ENCODE results near the gene WNT3A. TPM values are rescaled to one million over a fixed set of nuclear protein-coding genes. Genes with fewer than 3 reads are reported as not detected.

The WNT3A gene
- total RNA-seq, 1 experiment from 2014 or later: 0.24 TPM

DNA sequence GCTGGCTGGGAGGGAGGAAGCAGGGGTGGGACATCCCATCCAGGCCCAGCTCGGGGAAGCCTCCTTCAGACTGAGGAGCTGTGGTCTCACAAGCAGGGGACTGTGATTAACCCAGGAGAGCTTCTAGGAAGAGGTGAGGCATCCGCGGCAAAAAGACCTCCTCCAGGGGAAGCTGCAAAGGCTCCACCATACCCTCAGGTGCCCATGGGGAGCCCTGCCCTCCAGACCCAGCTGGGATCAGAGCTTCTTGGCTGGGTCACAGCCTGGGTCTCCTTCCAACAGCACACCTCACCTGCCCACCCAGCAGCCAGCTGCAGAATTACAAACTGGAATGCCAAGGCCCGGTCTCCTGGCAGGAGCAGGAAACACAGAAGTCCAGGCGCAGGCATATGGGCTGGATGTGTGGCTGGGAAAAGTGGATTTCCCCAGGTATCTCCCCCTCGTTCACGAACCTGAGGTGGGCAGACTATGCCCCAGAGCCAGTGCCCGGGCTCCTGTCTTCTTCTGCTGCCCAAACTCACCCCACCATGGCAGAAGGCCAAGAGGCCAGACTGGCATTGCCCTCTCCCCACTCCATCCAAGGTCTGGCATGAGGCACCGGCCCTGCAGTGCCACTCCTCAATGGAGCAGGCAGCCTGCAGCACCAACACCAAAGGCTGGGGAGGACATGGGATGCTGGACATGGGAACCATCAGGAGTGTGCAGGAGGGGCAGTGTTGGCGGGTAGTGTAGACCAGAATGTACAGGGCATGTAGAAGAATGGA is 60.3 kb downstream of the WNT3A start:
- Histone ChIP-seq H3K36me3 (ENCODE audit: low read depth) (no peaks in the 10 kb centered on the region), H3K4me2 (no peak overlapping the region), H3K27me3 (ENCODE audit: insufficient read depth, low read depth) (peaks cover 10% of the 10 kb centered on the region; the same call in 1 of the 2 replicates), H3F3A (ENCODE audit: insufficient read depth, low read depth) (no peaks in the 10 kb centered on the region), H3K9me2 (ENCODE audit: insufficient read depth) (no peaks in the 10 kb centered on the region), H3K27ac (no peak overlapping the region), H2AFZ (no peak overlapping the region), H3K9me3 (ENCODE audit: insufficient read depth, low read depth) (no peaks in the 10 kb centered on the region), H3K4me1 (replicated peaks; ENCODE audit: insufficient read depth) (no peaks in the 10 kb centered on the region), H3K4me3 (no peak overlapping the region), H3K79me2 (ENCODE audit: low read depth) (no peaks in the 10 kb centered on the region), H4K20me1 (ENCODE audit: insufficient read depth) (no peaks in the 10 kb centered on the region)
- ChIA-PET CTCF (interaction anchor here (1.3 kb wide), 1 partner anchor 63 kb away, joined by 3 read pairs; no protein-coding TSS in a partner anchor), POLR2A (ENCODE audit: unreplicated experiment) (no interaction called here)
- intact Hi-C loops (cut with micrococcal nuclease; ENCODE audit: unreplicated experiment): no loop called here
- no TSS peak for BruUV-seq (replicated peaks)
- DNase-seq: no peak
- no peak for TF ChIP-seq CTCF (conservative IDR thresholded peaks at IDR 0.05)
- no peak for TF ChIP-seq EZH2 (IDR thresholded peaks at IDR 0.05; ENCODE audit: low read depth)

- Histone ChIP-seq H2AFZ (no peak overlapping the region), H3K27me3 (ENCODE audit: insufficient read depth, low read depth) (peaks cover 10% of the 10 kb centered on the region; the same call in 1 of the 2 replicates), H3K79me2 (ENCODE audit: low read depth) (no peaks in the 10 kb centered on the region), H3K4me2 (no peak overlapping the region), H3K9me3 (ENCODE audit: insufficient read depth, low read depth) (no peaks in the 10 kb centered on the region), H4K20me1 (ENCODE audit: insufficient read depth) (no peaks in the 10 kb centered on the region), H3K9me2 (ENCODE audit: insufficient read depth) (no peaks in the 10 kb centered on the region), H3K4me1 (replicated peaks; ENCODE audit: insufficient read depth) (no peaks in the 10 kb centered on the region), H3K36me3 (ENCODE audit: low read depth) (no peaks in the 10 kb centered on the region), H3K27ac (no peak overlapping the region), H3F3A (ENCODE audit: insufficient read depth, low read depth) (0 out of 2 replicates have a peak, but pooled peaks cover 6% of the 10 kb centered on the region), H3K4me3 (no peak overlapping the region)
- intact Hi-C loops (cut with micrococcal nuclease; ENCODE audit: unreplicated experiment): no loop called here
- TF ChIP-seq CTCF (conservative IDR thresholded peaks at IDR 0.05) (no peak), EZH2 (IDR thresholded peaks at IDR 0.05; ENCODE audit: low read depth) (no peak)
- ChIA-PET POLR2A (ENCODE audit: unreplicated experiment) (no interaction called here), CTCF (no interaction called here)
- no peak for DNase-seq
- BruUV-seq (replicated peaks): no TSS peak
Measured at GRCh38 chr1:228068359-228068758, 61.6 kb downstream of the WNT3A start.

DNA sequence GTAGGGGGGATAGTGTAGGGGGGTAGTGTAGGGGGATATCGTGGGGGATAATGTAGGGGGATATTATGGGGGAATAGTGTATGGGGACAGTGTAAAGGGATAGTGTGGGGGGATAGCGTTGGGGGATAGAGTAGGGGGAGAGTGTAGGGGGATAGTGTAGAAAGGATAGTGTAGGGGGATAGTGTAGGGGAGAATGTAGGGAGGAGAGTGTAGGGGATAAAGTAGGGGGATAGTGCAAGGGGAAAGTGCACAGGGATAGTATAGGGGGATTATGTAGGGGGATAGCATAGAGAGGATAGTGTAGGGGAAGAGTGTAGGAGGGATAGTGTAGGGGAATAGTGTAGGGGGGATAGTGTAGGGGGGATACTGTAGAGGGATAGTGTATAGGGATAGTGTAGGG is 63.4 kb downstream of the WNT3A start:
- no peak for DNase-seq
- Histone ChIP-seq H3K4me1 (replicated peaks; ENCODE audit: insufficient read depth) (no peaks in the 10 kb centered on the region), H3K4me3 (no peak overlapping the region), H3K9me2 (ENCODE audit: insufficient read depth) (no peaks in the 10 kb centered on the region), H2AFZ (no peak overlapping the region), H3F3A (ENCODE audit: insufficient read depth, low read depth) (0 out of 2 replicates have a peak, but pooled peaks cover 6% of the 10 kb centered on the region), H3K4me2 (no peak overlapping the region), H3K9me3 (ENCODE audit: insufficient read depth, low read depth) (no peaks in the 10 kb centered on the region), H3K36me3 (ENCODE audit: low read depth) (no peaks in the 10 kb centered on the region), H3K27me3 (ENCODE audit: insufficient read depth, low read depth) (peaks cover 10% of the 10 kb centered on the region; the same call in 1 of the 2 replicates), H4K20me1 (ENCODE audit: insufficient read depth) (no peaks in the 10 kb centered on the region; the same call in 1 of the 2 replicates), H3K79me2 (ENCODE audit: low read depth) (no peaks in the 10 kb centered on the region), H3K27ac (no peak overlapping the region)
- ChIA-PET CTCF (no interaction called here), POLR2A (ENCODE audit: unreplicated experiment) (no interaction called here)
- TF ChIP-seq EZH2 (IDR thresholded peaks at IDR 0.05; ENCODE audit: low read depth) (no peak), CTCF (conservative IDR thresholded peaks at IDR 0.05) (no peak)
- intact Hi-C loops (cut with micrococcal nuclease; ENCODE audit: unreplicated experiment): no loop called here
- BruUV-seq (replicated peaks): no TSS peak
